Trophoblast cell (in vitro differentiated cells and primary cell): Measurements from ENCODE around the gene DTX4.
A peak's percentile ranks its signal among the peaks of the same experiment; 100 is the strongest.

ENCODE experiments used
- DNase-seq, 2 donors: peaks; one replicate each; pipeline ENCODE4 v3.0.0-alpha.2; 2016
- H2AFZ ChIP-seq: 2 replicates; pipeline ENCODE4 v1.6.1; 2013; ENCODE audit warnings: low read length, moderate library complexity, mild to moderate bottlenecking; ENCODE audit not compliant: insufficient read depth, poor library complexity
- H2AK5ac ChIP-seq: 2 replicates; pipeline ENCODE4 v1.6.1; 2013; ENCODE audit warnings: mild to moderate bottlenecking, low read length
- H2BK120ac ChIP-seq: 2 replicates; pipeline ENCODE4 v1.6.1; 2013; ENCODE audit warnings: low read length, mild to moderate bottlenecking, moderate library complexity; ENCODE audit not compliant: insufficient read depth, poor library complexity
- H2BK12ac ChIP-seq: 2 replicates; pipeline ENCODE4 v1.6.1; 2013; ENCODE audit warnings: mild to moderate bottlenecking, low read length, moderate library complexity
- H2BK5ac ChIP-seq: 2 replicates; pipeline ENCODE4 v1.6.1; 2013; ENCODE audit warnings: low read length, low read depth, moderate library complexity, mild to moderate bottlenecking; ENCODE audit not compliant: poor library complexity
- H3K14ac ChIP-seq: 2 replicates; pipeline ENCODE4 v1.6.1; 2013; ENCODE audit warnings: mild to moderate bottlenecking, low read length
- H3K18ac ChIP-seq: 2 replicates; pipeline ENCODE4 v1.6.1; 2013; ENCODE audit warnings: mild to moderate bottlenecking, low read length
- H3K23ac ChIP-seq: 2 replicates; pipeline ENCODE4 v1.6.1; 2013; ENCODE audit warnings: low read length
- H3K27ac ChIP-seq: 2 replicates; pipeline ENCODE4 v1.5.1; 2013; ENCODE audit warnings: low read depth, mild to moderate bottlenecking, inconsistent platforms, low read length, moderate library complexity
- H3K27me3 ChIP-seq: 2 replicates; pipeline ENCODE4 v1.6.1; 2013; ENCODE audit warnings: inconsistent platforms, mild to moderate bottlenecking, low read length, moderate library complexity; ENCODE audit not compliant: insufficient read depth
- H3K36me3 ChIP-seq, 2 experiments: 1 replicate in 1 of 2; 2 replicates in 1 of 2; pipeline ENCODE4 v1.6.1; 2013; ENCODE audit warnings: low read length in 2 of 2, mild to moderate bottlenecking in 2 of 2, moderate library complexity in 1 of 2; ENCODE audit not compliant: insufficient read depth in 2 of 2, control insufficient read depth in 1 of 2
- H3K4ac ChIP-seq: 2 replicates; pipeline ENCODE4 v1.6.1; 2013; ENCODE audit warnings: low read depth, mild to moderate bottlenecking, low read length, moderate library complexity
- H3K4me1 ChIP-seq, 2 experiments: 1 replicate in 1 of 2; 2 replicates in 1 of 2; pipeline ENCODE4 v1.6.1; 2013; ENCODE audit warnings: low read length in 2 of 2, mild to moderate bottlenecking in 2 of 2, moderate library complexity in 1 of 2; ENCODE audit not compliant: insufficient read depth in 2 of 2, control insufficient read depth in 1 of 2
- H3K4me2 ChIP-seq: 2 replicates; pipeline ENCODE4 v1.6.1; 2013; ENCODE audit warnings: inconsistent platforms, mild to moderate bottlenecking, low read length, moderate library complexity
- H3K4me3 ChIP-seq: 2 replicates; pipeline ENCODE4 v1.5.1; 2013; ENCODE audit warnings: mild to moderate bottlenecking, low read depth, low read length, inconsistent platforms
- H3K79me1 ChIP-seq: one replicate; pipeline ENCODE4 v1.6.1; 2013; ENCODE audit warnings: low read length
- H3K79me2 ChIP-seq: 2 replicates; pipeline ENCODE4 v1.6.1; 2013; ENCODE audit warnings: low read length, mild to moderate bottlenecking; ENCODE audit not compliant: control insufficient read depth, insufficient read depth, poor library complexity
- H3K9ac ChIP-seq: 2 replicates; pipeline ENCODE4 v1.6.1; 2013; ENCODE audit warnings: mild to moderate bottlenecking, low read length
- H3K9me3 ChIP-seq: 2 replicates; pipeline ENCODE4 v1.6.1; 2013; ENCODE audit warnings: low read depth, mild to moderate bottlenecking, control low read depth, inconsistent platforms, low read length; ENCODE audit not compliant: insufficient read depth
- H4K12ac ChIP-seq: 2 replicates; pipeline ENCODE4 v1.6.1; 2013; ENCODE audit warnings: low read depth, mild to moderate bottlenecking, low read length, moderate library complexity
- H4K8ac ChIP-seq: 2 replicates; pipeline ENCODE4 v1.6.1; 2013; ENCODE audit warnings: low read depth, mild to moderate bottlenecking, low read length, moderate library complexity
- H4K91ac ChIP-seq: one replicate; pipeline ENCODE4 v1.6.1; 2013; ENCODE audit warnings: low read depth, mild to moderate bottlenecking, low read length, moderate library complexity
- WGBS: extraction: QIAGEN DNeasy Blood & Tissue Kit; methylation state at CpG from one replicate; pipeline ENCODE4 v1.1.7; 2013; ENCODE audit warnings: missing lambda C conversion rate; ENCODE audit not compliant: insufficient read length, insufficient coverage; ENCODE audit errors: extremely low coverage; 5-methylcytosine and 5-hydroxymethylcytosine counted together

DTX4 gene

GRCh38 chr11:59182457-59183151, 10.7 kb downstream of the DTX4 start:
- no peak overlapping the region for H3K14ac ChIP-seq
- H3K27ac ChIP-seq = no peak overlapping the region
- H3K27me3 ChIP-seq = no peaks in the 10 kb centered on the region
- WGBS = no CpG with 5 or more reads among the region's 4 CpGs
- H2AFZ ChIP-seq = no peak overlapping the region
- H3K79me1 ChIP-seq = peaks cover 2% of the 10 kb centered on the region
- no peak overlapping the region for H4K12ac ChIP-seq
- no peak overlapping the region for H2BK5ac ChIP-seq
- no peak overlapping the region for H4K91ac ChIP-seq
- DNase-seq = peak in 1 of 2 donors; percentile 52
- peaks cover 12 to 20% of the 10 kb centered on the region in 2 experiments for H3K4me1 ChIP-seq
- no peak overlapping the region for H3K18ac ChIP-seq
- H3K23ac ChIP-seq = no peak overlapping the region
- H3K4ac ChIP-seq = no peak overlapping the region
- H3K4me3 ChIP-seq = no peak overlapping the region
- peak overlapping the region; percentile 44 for H3K9ac ChIP-seq
- peaks cover 21 to 28% of the 10 kb centered on the region in 2 experiments for H3K36me3 ChIP-seq
- no peaks in the 10 kb centered on the region for H3K9me3 ChIP-seq
- H2BK12ac ChIP-seq = no peak overlapping the region
- H3K4me2 ChIP-seq = no peak overlapping the region
- no peak overlapping the region for H2BK120ac ChIP-seq
- H2AK5ac ChIP-seq = no peak overlapping the region
- H3K79me2 ChIP-seq = no peaks in the 10 kb centered on the region
- no peak overlapping the region for H4K8ac ChIP-seq

GRCh38 chr11:59183771-59184170, 11.8 kb downstream of the DTX4 start:
- Histone ChIP-seq H3K4me3 (no peak overlapping the region), H3K79me1 (peaks cover 6% of the 10 kb centered on the region), H2BK120ac (no peak overlapping the region), H3K4ac (no peak overlapping the region), H2BK12ac (no peak overlapping the region), H3K4me2 (no peak overlapping the region), H3K9ac (no peak overlapping the region), H2BK5ac (no peak overlapping the region), H4K12ac (no peak overlapping the region), H3K18ac (no peak overlapping the region), H3K27me3 (no peaks in the 10 kb centered on the region), H3K23ac (no peak overlapping the region), H4K91ac (no peak overlapping the region), H2AK5ac (no peak overlapping the region), H4K8ac (no peak overlapping the region), H3K27ac (no peak overlapping the region), H2AFZ (no peak overlapping the region), H3K4me1 (peaks cover 15 to 19% of the 10 kb centered on the region in 2 experiments), H3K9me3 (no peaks in the 10 kb centered on the region), H3K36me3 (peaks cover 22 to 26% of the 10 kb centered on the region in 2 experiments), H3K79me2 (peaks cover 2% of the 10 kb centered on the region), H3K14ac (no peak overlapping the region)
- no peak for DNase-seq
- WGBS = no CpG with 5 or more reads among the region's 1 CpG

DNA sequence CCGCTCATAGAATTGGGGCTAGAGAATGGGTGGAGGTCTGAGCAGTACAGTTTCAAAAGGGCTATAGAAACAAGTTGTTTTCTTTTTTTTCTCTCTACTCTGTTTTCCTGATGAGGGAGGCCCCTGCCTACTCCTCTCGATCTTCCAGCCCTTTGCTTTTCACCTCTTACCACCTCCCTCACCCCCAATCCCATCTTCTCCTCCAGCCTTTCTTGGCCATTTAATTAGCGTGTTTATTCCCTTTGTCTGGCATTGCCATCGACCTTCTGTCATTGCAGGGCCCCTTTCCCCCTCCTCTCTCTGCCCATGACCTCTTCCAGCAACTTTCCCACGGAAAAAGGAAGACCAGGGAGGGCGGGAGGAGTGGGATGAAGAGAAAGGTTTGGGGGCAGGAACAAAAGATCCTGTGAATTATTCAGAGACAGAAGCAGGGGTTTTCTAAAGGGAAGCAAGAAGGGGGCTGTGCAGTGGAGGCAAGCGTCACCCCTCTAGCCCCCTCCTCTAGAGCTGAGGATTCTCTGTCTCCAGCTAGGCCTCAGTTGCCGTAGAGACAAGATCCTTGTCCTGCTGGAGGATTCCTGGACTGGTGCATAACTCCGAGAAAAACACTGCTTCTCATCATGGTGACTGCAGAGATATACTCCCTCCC, 12.9 kb downstream of the DTX4 start:
- H3K4me2 ChIP-seq = no peak overlapping the region
- WGBS = no CpG with 5 or more reads among the region's 9 CpGs
- H2AFZ ChIP-seq = no peak overlapping the region
- peaks cover 22 to 26% of the 10 kb centered on the region in 2 experiments for H3K36me3 ChIP-seq
- no peak overlapping the region for H4K91ac ChIP-seq
- H3K9ac ChIP-seq = no peak overlapping the region
- peaks cover 12% of the 10 kb centered on the region for H3K79me1 ChIP-seq
- no peak overlapping the region for H4K8ac ChIP-seq
- no peak overlapping the region for H2BK5ac ChIP-seq
- no peak overlapping the region for H3K4ac ChIP-seq
- H3K79me2 ChIP-seq = peaks cover 2% of the 10 kb centered on the region
- H3K18ac ChIP-seq = no peak overlapping the region
- no peak for DNase-seq
- H3K23ac ChIP-seq = no peak overlapping the region
- peaks cover 22 to 27% of the 10 kb centered on the region in 2 experiments for H3K4me1 ChIP-seq
- no peak overlapping the region for H4K12ac ChIP-seq
- no peak overlapping the region for H2BK120ac ChIP-seq
- H3K27ac ChIP-seq = no peak overlapping the region
- H3K4me3 ChIP-seq = no peak overlapping the region
- no peak overlapping the region for H2AK5ac ChIP-seq
- no peaks in the 10 kb centered on the region for H3K27me3 ChIP-seq
- H2BK12ac ChIP-seq = no peak overlapping the region
- no peaks in the 10 kb centered on the region for H3K9me3 ChIP-seq
- no peak overlapping the region for H3K14ac ChIP-seq

DNA sequence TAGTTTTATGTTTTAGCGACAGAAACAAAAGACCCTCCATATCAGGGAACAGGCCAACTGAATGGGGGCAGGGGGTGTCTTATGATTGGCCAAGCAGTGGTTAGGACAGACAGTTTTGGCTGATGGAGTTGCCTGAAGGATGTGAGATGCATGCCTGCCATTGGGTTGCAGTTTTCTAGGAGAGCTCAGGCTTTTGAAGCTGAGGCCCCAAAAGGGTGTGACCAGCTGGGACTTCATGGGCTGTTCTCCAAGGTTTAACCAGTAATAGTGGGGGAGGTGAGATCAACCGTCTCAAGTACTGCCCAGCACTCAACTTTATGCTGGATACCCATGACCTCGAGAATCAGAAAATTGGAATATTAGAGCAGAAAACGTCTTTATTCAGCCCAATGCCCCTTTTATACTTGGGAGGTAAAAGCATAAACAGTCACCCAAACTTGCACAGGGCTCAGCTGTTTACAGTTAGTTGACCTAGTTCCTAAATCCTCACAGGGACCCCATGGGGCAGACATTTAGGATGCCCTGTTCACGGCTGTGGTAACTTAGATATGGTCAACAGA, 13.5 kb downstream of the DTX4 start:
- H3K23ac ChIP-seq = no peak overlapping the region
- H2BK5ac ChIP-seq = no peak overlapping the region
- H3K4me1 ChIP-seq = peaks cover 24 to 33% of the 10 kb centered on the region in 2 experiments
- H3K79me1 ChIP-seq = peaks cover 13% of the 10 kb centered on the region
- no peak overlapping the region for H3K4me3 ChIP-seq
- no peak overlapping the region for H4K12ac ChIP-seq
- H3K4ac ChIP-seq = no peak overlapping the region
- no peak overlapping the region for H3K27ac ChIP-seq
- H3K14ac ChIP-seq = no peak overlapping the region
- no peak overlapping the region for H2AK5ac ChIP-seq
- peaks cover 2% of the 10 kb centered on the region for H3K79me2 ChIP-seq
- no peak overlapping the region for H3K18ac ChIP-seq
- H4K8ac ChIP-seq = no peak overlapping the region
- H3K36me3 ChIP-seq = peaks cover 24 to 28% of the 10 kb centered on the region in 2 experiments
- no peak overlapping the region for H3K4me2 ChIP-seq
- DNase-seq = no peak
- H2BK12ac ChIP-seq = no peak overlapping the region
- H2AFZ ChIP-seq = no peak overlapping the region
- H3K9me3 ChIP-seq = no peaks in the 10 kb centered on the region
- H4K91ac ChIP-seq = no peak overlapping the region
- no peak overlapping the region for H2BK120ac ChIP-seq
- no CpG with 5 or more reads among the region's 5 CpGs for WGBS
- no peaks in the 10 kb centered on the region for H3K27me3 ChIP-seq
- H3K9ac ChIP-seq = no peak overlapping the region
